Erythroblast (primary cell): ENCODE results near the gene IL23A.

Experiments
- GATA1 ChIP-seq: IDR thresholded peaks from 2 replicates; pipeline ENCODE4 v1.6.1; 2011; ENCODE audit warnings: low read depth, mild to moderate bottlenecking, control low read depth, low read length, moderate library complexity
- POLR2A ChIP-seq: IDR thresholded peaks from 2 replicates; pipeline ENCODE4 v1.6.1; 2011; ENCODE audit warnings: mild to moderate bottlenecking, low read length

DNA sequence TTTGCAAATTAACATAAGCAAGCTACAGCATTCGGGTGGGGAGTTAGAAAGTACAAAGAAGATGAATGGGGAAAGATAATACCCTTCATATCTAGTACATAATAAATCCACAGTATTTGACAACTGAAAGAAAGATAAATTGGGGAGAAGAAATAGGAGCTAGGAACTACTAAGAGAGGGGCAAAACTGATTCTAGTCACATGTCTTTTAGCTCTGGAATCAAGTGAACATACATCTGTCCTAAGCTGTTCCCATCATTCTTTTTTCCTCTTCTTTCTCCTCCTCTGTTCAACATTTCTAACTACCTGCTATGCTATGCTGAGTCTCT, 39.3 kb downstream of the IL23A start:
- no peak for TF ChIP-seq POLR2A
- no peak for TF ChIP-seq GATA1
